ENCODE measurements around the gene GLA.

The GLA gene

GRCh38 chrX:101395789-101396188 is 11.9 kb downstream of the GLA start:
- no peak for DNase-seq

GRCh38 chrX:101394372-101394771 is 13.4 kb downstream of the GLA start:
- no peak for DNase-seq

- no peak for DNase-seq
These were observed 14.0 kb downstream of the GLA start for GRCh38 chrX:101393530-101394305.

- DNase-seq = no peak
These were observed 15.9 kb downstream of the GLA start for GRCh38 chrX:101391831-101392230.

GRCh38 chrX:101390664-101391525 is 16.8 kb downstream of the GLA start, which contains the start of gene RPL36A:
RPL36A (plus strand) TSS chrX:101391011; CDS start chrX:101391044, 33 bp downstream.
- peak; percentile 75 for DNase-seq

GRCh38 chrX:101388604-101389003 is 19.1 kb downstream of the GLA start:
- DNase-seq = no peak

GRCh38 chrX:101386542-101386885 is 21.2 kb downstream of the GLA start:
- DNase-seq = no peak

- DNase-seq = no peak
These were observed 21.8 kb downstream of the GLA start, which contains the start of gene BTK for GRCh38 chrX:101385795-101386541. BTK (minus strand) TSS chrX:101386191; CDS start chrX:101375284, 10,907 bp downstream.

- DNase-seq = no peak
These were observed 22.6 kb downstream of the GLA start for GRCh38 chrX:101385026-101385684.

- no peak for DNase-seq
These were observed 24.0 kb downstream of the GLA start for GRCh38 chrX:101383679-101384205.

GRCh38 chrX:101377547-101377946 is 30.2 kb downstream of the GLA start:
- DNase-seq = no peak

- no peak for DNase-seq
These were observed 36.7 kb downstream of the GLA start for GRCh38 chrX:101370888-101371504.

- DNase-seq = no peak
These were observed 38.0 kb downstream of the GLA start for GRCh38 chrX:101369687-101370086.

- DNase-seq = no peak
These were observed 38.9 kb downstream of the GLA start for GRCh38 chrX:101368800-101369199.

GRCh38 chrX:101365301-101365795 is 42.4 kb downstream of the GLA start:
- no peak for DNase-seq

- DNase-seq = no peak
These were observed 45.0 kb downstream of the GLA start for GRCh38 chrX:101362757-101363156.

- DNase-seq = no peak
These were observed 45.6 kb downstream of the GLA start for GRCh38 chrX:101362116-101362515.

- DNase-seq = no peak
These were observed 47.3 kb downstream of the GLA start for GRCh38 chrX:101360390-101360789.

GRCh38 chrX:101359966-101360365 is 47.8 kb downstream of the GLA start:
- no peak for DNase-seq

- DNase-seq = no peak
These were observed 50.4 kb downstream of the GLA start for GRCh38 chrX:101357166-101357795.

- no peak for DNase-seq
These were observed 58.5 kb downstream of the GLA start for GRCh38 chrX:101349193-101349562.

Data from NCI-H524 treated with DMSO at 0.1 percent for 48 hours (cell line).